Activated CD4-positive, alpha-beta T cell treated with anti-CD3 and anti-CD28 coated beads, Interleukin-10, Interleukin-2, amounts not matched to agents 100 ng/mL and 50 ng/mL, durations not matched to agents 16 hours and 8 hours (primary cell): Measurements from ENCODE around the gene USP54.
"Not testable (repeated sequence)": the region's sequence is repeated elsewhere in the genome, so short reads cannot be mapped to it uniquely, and the experiment has no call there.

ENCODE experiments used
- DNase-seq: peaks from one replicate; pipeline ENCODE4 v3.0.0-alpha.2; 2020

The USP54 gene

GRCh38 chr10:73590881-73591799, at the start of gene USP54:
Gene USP54, minus strand, starts transcription at chr10:73591342. Its CDS starts 15,684 bp downstream, at chr10:73575658.
- DNase-seq: peak; percentile 37

- DNase-seq: no peak
Measured at GRCh38 chr10:73639286-73639685, 48.1 kb upstream of the USP54 start.

GRCh38 chr10:73635781-73636180, 44.6 kb upstream of the USP54 start:
- no peak for DNase-seq

GRCh38 chr10:73634421-73634820, 43.3 kb upstream of the USP54 start:
- no peak for DNase-seq

GRCh38 chr10:73629165-73629564, 38.0 kb upstream of the USP54 start:
- DNase-seq: no peak

GRCh38 chr10:73628405-73628804, 37.3 kb upstream of the USP54 start:
- DNase-seq: no peak

GRCh38 chr10:73627300-73627699, 36.2 kb upstream of the USP54 start:
- DNase-seq: no peak

GRCh38 chr10:73625884-73626752, 35.0 kb upstream of the USP54 start:
- peak; percentile 97 for DNase-seq

- peak; percentile 20 for DNase-seq
Measured at GRCh38 chr10:73625004-73625883, 34.1 kb upstream of the USP54 start.

GRCh38 chr10:73623056-73623455, 31.9 kb upstream of the USP54 start:
- DNase-seq: no peak

- not testable (repeated sequence) for DNase-seq
Measured at GRCh38 chr10:73620974-73621373, 29.8 kb upstream of the USP54 start.

- DNase-seq: not testable (repeated sequence)
Measured at GRCh38 chr10:73617143-73617542, 26.0 kb upstream of the USP54 start.

- no peak for DNase-seq
Measured at GRCh38 chr10:73614720-73615119, 23.6 kb upstream of the USP54 start.

GRCh38 chr10:73609116-73609515, 18.0 kb upstream of the USP54 start:
- no peak for DNase-seq

- no peak for DNase-seq
Measured at GRCh38 chr10:73601486-73601921, 10.4 kb upstream of the USP54 start.

- DNase-seq: no peak
Measured at GRCh38 chr10:73597346-73597745, 6.2 kb upstream of the USP54 start.

GRCh38 chr10:73593812-73594211, 2.7 kb upstream of the USP54 start:
- DNase-seq: no peak

GRCh38 chr10:73593110-73593509, 2.0 kb upstream of the USP54 start:
- DNase-seq: no peak

GRCh38 chr10:73591935-73592699, 975 bp upstream of the USP54 start:
- peak; percentile 30 for DNase-seq

GRCh38 chr10:73589563-73590126, 1.5 kb downstream of the USP54 start:
- DNase-seq: no peak

- no peak for DNase-seq
Measured at GRCh38 chr10:73588656-73589055, 2.5 kb downstream of the USP54 start.
